ENCODE results near the gene TTBK2. TPM values are rescaled to one million over a fixed set of nuclear protein-coding genes. Genes with fewer than 3 reads are reported as not detected.

Gene TTBK2
- total RNA-seq, 1 experiment from 2014 or later: 18.6 TPM

- H3K9me3 Mint-ChIP-seq: no peaks in the 10 kb centered on the region
- H3K27me3 Mint-ChIP-seq (ENCODE audit: low read depth): no peaks in the 10 kb centered on the region
- no peak overlapping the region for H3K27ac Mint-ChIP-seq
- DNase-seq (ENCODE audit: low spot score) (no peak), ATAC-seq (no peak)
- H3K4me1 Mint-ChIP-seq: no peaks in the 10 kb centered on the region
- no peak overlapping the region for H3K4me3 Mint-ChIP-seq
- ChIA-PET CTCF (interaction anchor here (1.5 kb wide), 1 partner anchor 207 kb away, joined by 3 read pairs; no protein-coding TSS in a partner anchor), POLR2A (no interaction called here)
- peaks cover 10% of the 10 kb centered on the region for H3K36me3 Mint-ChIP-seq
- TF ChIP-seq JAZF1 (CRISPR knock-in tag; IDR thresholded peaks at IDR 0.05) (no peak), NFATC4 (CRISPR knock-in tag; IDR thresholded peaks at IDR 0.05) (no peak), ARID4B (CRISPR knock-in tag; IDR thresholded peaks at IDR 0.05; ENCODE audit: borderline replicate concordance) (no peak), IRF1 (CRISPR knock-in tag; IDR thresholded peaks at IDR 0.05) (no peak), E2F1 (CRISPR knock-in tag; IDR thresholded peaks at IDR 0.05) (no peak), ZNF121 (CRISPR knock-in tag; IDR thresholded peaks at IDR 0.05) (no peak), ATF6 (CRISPR knock-in tag; IDR thresholded peaks at IDR 0.05) (no peak), CREM (CRISPR knock-in tag; IDR thresholded peaks at IDR 0.05) (no peak), TCF7 (CRISPR knock-in tag; IDR thresholded peaks at IDR 0.05; ENCODE audit: low read depth) (no peak), ZNF425 (CRISPR knock-in tag; conservative IDR thresholded peaks at IDR 0.05) (no peak), ZBTB43 (CRISPR knock-in tag; IDR thresholded peaks at IDR 0.05) (no peak), E2F4 (CRISPR knock-in tag; IDR thresholded peaks at IDR 0.05; ENCODE audit: borderline replicate concordance, low read depth) (no peak), MXD4 (CRISPR knock-in tag; IDR thresholded peaks at IDR 0.05; ENCODE audit: borderline replicate concordance) (no peak), ATF2 (CRISPR knock-in tag; IDR thresholded peaks at IDR 0.05; ENCODE audit: borderline replicate concordance, low read depth) (no peak), ZNF219 (CRISPR knock-in tag; IDR thresholded peaks at IDR 0.05; ENCODE audit: borderline replicate concordance) (no peak), CREB1 (CRISPR knock-in tag; IDR thresholded peaks at IDR 0.05) (no peak), ZNF263 (CRISPR knock-in tag; IDR thresholded peaks at IDR 0.05; ENCODE audit: low read depth) (no peak)
These were observed 200.5 kb downstream of the TTBK2 start for GRCh38 chr15:42720071-42720470.

Measured in WTC11 (cell line).